GM18909 (cell line): ENCODE data around the gene YKT6.

Source experiments
- ATAC-seq: cut with Tn5 transposase; IDR thresholded peaks from one replicate; pipeline ENCODE4 v1.9.1; 2021; ENCODE audit warnings: mild to moderate bottlenecking; ENCODE audit not compliant: unreplicated experiment, poor library complexity

YKT6 gene

DNA sequence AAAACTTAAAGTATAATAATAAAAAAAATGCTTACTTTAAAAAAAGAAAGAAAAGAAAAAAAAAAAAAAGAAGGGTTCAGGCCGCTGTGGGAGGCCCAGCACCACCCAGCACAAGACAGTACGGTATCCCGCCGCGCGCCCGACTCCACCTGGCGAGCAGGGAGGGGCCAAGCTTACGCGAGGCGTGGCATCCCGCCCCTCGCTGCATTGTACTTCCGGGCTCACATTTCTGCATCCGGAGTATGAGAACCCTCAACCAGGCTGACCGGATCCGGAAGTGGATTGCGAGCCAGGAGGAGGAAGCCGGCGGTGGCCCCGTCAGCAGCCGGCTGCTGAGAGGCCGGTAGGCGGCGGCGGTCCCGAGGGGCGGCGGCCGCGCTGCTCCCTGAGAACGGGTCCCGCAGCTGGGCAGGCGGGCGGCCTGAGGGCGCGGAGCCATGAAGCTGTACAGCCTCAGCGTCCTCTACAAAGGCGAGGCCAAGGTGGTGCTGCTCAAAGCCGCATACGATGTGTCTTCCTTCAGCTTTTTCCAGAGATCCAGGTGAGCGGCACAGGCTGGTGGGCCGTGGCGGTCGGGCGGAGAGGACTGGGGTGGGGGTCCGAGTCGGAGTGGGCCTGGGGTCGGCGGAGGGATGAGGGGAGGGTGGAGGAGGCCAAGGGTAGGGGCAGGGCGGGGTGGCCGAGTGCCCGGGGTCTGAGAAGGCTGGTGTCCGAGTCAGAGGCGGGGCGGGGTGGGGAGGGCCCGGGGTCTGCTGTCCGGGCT, at the start of gene YKT6:
Gene YKT6, plus strand, starts transcription at position 280 of the 763 bp plus-strand sequence. Its CDS starts 158 bp downstream, at position 438.
- ATAC-seq, result peak; percentile 99

DNA sequence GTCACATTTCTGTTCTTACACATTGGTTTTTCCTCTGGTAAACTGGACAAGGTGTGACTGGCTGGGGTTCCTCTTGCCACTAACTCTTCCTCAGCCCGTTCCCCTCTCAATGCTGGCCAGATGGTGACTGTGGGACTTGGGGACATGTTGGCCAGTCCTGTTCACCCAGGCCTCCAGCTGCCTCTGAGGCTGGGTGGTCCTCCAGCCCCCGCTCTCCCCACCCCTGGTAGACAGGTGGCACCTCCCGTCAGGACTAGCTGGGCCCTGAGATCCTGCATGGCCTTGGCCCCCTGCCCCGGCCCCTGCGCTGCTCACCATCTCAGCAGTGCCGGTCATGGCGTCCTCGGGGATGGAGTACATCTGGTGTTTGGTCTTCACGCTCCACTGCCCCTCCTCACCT, 48.8 kb upstream of the YKT6 start:
- no peak for ATAC-seq

DNA sequence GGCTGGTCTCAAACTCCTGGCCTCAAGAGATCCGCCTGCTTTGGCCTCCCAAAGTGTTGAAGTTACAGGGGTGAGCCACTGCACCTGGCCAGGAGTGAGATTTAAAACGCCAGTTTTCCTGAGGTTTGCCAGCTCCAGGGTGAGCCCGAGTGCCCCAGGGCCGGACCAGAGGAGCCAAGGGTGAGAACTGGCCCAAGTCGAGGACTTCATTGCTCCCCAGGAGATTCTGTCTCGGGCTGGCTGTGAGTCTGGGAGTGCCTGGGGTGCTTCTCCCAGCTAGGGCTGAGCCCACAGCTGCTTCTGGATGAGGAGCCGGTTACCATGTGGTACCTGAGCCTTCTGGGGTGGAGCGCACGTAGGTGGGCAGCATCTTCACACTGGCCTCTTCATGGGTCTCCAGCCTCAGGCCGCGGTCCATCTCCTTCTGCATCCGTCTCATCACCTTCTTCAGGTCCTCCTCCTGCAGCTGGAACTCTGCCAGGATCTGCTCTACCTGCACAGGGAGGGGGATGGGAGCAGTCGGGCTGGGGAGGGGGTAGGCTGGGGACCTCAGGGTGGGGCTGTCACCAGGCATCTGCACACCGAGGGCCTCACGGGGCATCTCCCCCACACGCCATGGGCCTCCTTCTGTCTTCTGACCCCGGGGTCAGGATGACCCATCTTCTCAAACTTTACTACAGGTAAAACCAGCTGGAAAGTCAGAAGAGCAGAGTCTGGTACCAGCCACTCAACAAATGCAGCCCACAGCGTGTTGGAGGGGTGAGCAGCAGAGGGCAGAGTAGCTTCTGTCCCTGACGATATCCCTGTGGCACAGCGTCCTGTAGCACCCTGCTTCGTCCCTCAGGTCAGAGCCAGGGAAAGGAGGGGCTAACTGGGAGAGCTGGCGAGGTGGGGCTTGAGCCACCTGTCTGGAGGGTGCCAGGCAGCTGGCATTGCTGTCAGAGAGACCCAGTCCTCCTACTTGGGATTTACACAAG, 47.5 kb upstream of the YKT6 start:
- ATAC-seq, result no peak

DNA sequence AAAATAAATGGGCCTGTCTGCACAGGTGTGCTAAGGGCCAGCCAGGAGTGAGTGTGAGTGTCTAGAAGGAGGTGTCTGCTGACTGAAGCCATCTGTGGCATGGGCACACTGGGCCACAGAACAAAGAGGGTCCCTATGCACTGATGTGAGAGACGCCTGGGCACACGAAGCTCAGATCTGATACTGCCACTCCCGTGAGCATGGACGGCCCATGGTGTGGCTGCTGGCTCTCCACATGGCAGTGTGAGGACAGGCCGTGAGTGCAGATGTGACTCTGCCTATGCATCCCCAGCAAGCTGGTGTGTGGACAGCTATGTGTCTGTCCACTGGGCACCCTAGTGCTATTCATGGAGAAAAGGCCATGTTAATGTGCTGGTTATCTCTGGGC, 46.8 kb upstream of the YKT6 start:
- no peak for ATAC-seq

- ATAC-seq, result no peak
Measured at GRCh38 chr7:44154703-44155102, 46.1 kb upstream of the YKT6 start.

- ATAC-seq, result no peak
Measured at GRCh38 chr7:44155191-44156185, 45.3 kb upstream of the YKT6 start.

DNA sequence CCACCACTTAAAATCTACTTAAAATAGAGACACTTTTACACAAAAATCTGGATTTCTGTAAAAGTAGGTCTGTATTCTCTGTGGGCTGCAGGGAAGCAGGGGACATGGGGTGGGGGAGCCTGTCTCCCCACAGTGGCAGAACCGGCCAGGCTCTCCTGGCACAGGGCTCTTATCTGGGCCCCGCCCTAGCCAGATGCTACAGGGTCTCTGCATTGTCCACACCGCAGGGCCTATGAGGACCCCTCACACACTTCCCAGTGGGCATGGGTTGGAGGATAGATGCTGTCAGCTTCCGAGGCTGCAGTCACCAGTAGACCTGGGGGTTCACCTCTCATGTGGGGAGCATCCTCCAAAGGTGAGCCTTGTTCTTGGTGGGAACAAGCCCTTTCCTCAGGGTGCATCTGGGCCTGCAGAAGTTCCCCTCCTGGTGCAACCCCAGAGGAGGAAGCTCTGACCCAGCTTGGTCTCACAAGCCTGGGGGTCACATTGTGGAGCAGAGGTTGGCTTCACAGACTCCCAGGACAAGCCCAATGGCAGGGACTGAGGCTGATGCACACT, 44.2 kb upstream of the YKT6 start:
- ATAC-seq, result no peak

GRCh38 chr7:44157116-44158080, 43.4 kb upstream of the YKT6 start:
- ATAC-seq, result no peak

DNA sequence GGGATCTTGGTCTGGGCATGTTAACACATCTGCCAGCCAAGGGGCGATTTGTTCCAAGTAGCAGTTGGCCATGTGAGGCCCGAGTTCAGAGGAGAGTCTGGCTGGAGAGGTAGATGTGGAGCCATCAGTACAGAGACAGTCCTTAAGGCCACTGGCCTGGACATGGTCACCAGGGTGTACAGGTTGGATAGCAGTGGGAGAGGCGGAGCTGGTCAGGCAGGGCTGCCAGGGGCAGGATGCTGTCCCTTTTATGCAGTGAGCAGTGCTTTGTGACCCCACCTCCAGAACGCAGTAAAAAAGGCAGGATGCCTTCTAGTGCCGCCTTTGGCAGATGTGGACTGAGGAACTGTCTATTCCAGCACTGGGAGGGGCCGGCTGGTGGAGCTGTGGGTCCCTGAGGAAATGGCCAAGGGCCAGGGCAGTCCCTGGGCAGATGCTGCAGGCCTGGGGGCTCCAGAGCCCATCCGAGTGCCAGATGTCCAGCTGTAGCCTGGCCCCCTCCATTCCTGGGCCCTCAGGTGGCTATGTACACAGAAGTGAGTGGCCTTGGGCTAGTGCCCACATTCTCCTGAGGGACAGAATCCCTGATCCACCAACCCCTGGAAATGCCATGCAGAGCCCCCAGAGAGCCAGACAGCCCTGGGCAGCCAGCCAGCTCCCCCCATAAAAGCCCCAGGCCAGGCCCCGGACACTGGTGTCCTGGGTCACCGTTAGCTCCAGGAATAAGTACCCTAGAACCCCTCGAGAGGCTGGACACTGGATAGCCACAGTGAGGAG, 42.5 kb upstream of the YKT6 start:
- no peak for ATAC-seq

DNA sequence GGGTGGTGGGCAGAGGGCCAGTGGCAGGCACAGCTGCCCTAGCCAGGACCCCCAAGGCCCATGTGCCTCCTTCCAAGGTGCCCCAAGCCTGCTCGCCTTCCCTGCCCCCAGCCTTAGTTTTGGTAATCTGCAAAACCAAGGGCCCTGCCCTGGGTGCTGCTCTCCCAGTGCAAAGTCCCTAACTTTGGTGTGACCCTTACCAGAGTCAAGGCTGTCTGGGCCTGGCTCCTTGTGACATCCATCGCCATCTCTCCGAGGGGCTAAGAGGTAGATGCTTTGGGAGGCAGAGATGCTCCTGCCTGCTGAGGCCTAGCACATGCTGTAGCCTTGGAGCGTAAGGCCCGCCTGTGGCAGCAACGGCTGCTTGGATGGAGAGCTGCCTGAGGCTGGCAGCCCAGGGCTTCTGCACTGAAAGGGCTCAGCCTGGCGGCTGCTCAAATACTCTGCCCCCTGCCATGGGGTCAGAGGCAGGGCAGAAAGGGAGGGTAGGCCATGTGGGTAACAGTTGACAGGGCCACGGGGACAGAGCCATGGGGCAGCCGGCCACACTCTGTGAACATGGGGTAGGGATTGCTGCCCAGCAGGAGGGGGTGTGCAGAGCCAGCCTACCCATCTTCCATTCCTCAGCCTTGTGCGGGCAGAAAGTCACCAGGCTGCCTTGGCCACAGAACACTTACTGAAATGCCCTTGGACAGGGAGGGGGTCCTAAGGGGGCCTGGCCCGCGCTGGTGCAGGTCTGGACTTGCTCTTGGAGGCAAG, 41.7 kb upstream of the YKT6 start:
- ATAC-seq, result no peak

- no peak for ATAC-seq
Measured at GRCh38 chr7:44159824-44160630, 40.8 kb upstream of the YKT6 start.

DNA sequence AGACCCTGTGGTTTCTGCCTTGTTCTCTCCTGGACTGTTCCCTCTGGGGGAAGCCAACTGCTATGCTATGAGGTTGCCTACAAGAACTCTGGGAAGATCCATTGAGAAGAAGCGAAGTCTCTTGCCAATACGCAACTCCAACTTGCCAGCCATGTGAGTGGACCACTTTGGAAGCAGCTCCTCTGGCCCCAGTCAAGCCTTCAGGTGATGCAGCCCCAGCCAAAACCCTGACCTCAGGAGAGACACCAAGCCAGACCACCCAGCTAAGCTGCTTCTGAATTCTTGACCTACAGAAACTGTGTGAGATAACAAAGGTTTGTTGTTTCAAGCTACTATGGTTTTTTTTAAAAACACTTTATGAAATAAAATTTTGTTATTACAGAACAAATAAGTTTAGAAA, 39.4 kb upstream of the YKT6 start:
- ATAC-seq, result no peak

DNA sequence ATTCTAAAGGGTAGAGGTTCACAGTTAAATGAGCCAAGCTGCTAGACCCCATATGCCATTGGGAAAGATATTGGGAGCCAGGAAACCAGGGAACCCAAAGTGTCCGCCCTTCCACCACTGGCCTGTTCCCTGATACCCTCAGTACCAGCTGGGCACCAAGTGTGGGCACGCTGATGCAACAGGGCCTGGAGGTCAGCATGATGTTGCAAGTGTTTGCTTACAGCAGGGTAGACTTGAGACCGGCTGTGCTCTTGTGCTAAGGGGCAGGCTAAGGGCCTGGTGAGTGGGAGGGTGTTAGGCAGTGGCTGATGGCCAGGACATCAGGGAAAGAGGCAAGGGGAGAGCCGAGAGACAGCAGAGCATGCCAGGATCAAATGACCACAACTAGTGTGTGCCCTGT, 38.6 kb upstream of the YKT6 start:
- ATAC-seq, result no peak

GRCh38 chr7:44162785-44163395, 37.9 kb upstream of the YKT6 start:
- ATAC-seq, result no peak

DNA sequence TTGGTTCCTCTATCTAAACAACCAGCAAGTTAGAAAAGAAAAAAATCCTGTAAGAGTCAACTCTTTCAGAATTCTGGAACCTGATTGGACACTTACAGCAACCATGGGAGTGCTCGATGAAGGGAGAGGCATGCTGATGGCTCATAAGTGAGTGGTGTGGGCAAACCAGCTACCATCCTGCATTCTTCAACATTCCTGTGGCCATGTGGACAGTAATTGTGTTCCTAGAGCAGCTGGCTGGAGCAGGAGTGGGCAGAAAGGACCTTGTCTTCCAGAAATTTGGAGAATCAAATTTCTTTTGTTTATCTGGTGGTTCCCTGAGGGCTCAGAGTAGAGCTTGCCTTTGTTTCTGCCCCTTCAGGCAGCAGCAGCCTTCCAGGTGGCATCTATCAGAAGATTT, 37.2 kb upstream of the YKT6 start:
- ATAC-seq, result no peak

- no peak for ATAC-seq
Measured at GRCh38 chr7:44167920-44168319, 32.9 kb upstream of the YKT6 start.
